CD4-positive, alpha-beta T cell (primary cell): ENCODE measurements around the gene MELTF. TPM values are rescaled to one million over a fixed set of nuclear protein-coding genes. Genes with fewer than 3 reads are reported as not detected.

Source experiments
- ATAC-seq: fragments of 200-7000 bp; cut with Tn5 transposase; one replicate; pipeline ENCODE4 v1.10.0; 2022; ENCODE audit warnings: mild to moderate bottlenecking; ENCODE audit not compliant: poor library complexity
- CTCF ChIA-PET: fragments of 350-600 bp; sonication (Branson Sonifier 250); formaldehyde crosslinking; loops from one replicate; lab custom pipeline; 2021; ENCODE audit warnings: antibody characterized with exemption, inconsistent platforms; lab: Charles Lee
- POLR2A ChIA-PET: fragments of 350-600 bp; sonication (Branson Sonifier 250); formaldehyde crosslinking; loops from one replicate; lab custom pipeline; 2021; ENCODE audit warnings: antibody characterized with exemption, inconsistent platforms; lab: Charles Lee
- DNase-seq, 14 experiments: peaks; one replicate each; pipeline ENCODE4 v3.0.0-alpha.2; 2013 to 2020; ENCODE audit warnings: mixed read lengths in 2 of 14
- H3K27ac ChIP-seq, 2 donors: one replicate each; pipeline versions ENCODE4 v1.5.1 to v1.7.0; 2013; ENCODE audit warnings: low read length in 2 of 2, low read depth in 1 of 2, mild to moderate bottlenecking in 1 of 2
- H3K27me3 ChIP-seq, 2 experiments: 1 replicate in 1 of 2; 2 replicates in 1 of 2; pipeline versions ENCODE4 v1.6.1 to v1.7.0; 2013; ENCODE audit warnings: low read length in 2 of 2, control low read depth in 1 of 2, mild to moderate bottlenecking in 1 of 2, moderate library complexity in 1 of 2; ENCODE audit not compliant: insufficient read depth in 2 of 2, control insufficient read depth in 1 of 2
- H3K36me3 ChIP-seq: one replicate; pipeline ENCODE4 v1.6.1; 2013; ENCODE audit warnings: low read length, control low read depth; ENCODE audit not compliant: insufficient read depth
- H3K4me1 ChIP-seq: one replicate; pipeline ENCODE4 v1.6.1; 2013; ENCODE audit warnings: low read length, control low read depth; ENCODE audit not compliant: insufficient read depth
- H3K4me3 ChIP-seq: one replicate; pipeline ENCODE4 v1.5.1; 2013; ENCODE audit warnings: mild to moderate bottlenecking, low read length, moderate library complexity
- H3K9me3 ChIP-seq, 2 experiments: 1 replicate in 1 of 2; 2 replicates in 1 of 2; pipeline versions ENCODE4 v1.6.1 to v1.7.0; 2013; ENCODE audit warnings: low read length in 2 of 2, mild to moderate bottlenecking in 2 of 2, control low read depth in 1 of 2, moderate library complexity in 1 of 2; ENCODE audit not compliant: control insufficient read depth in 1 of 2, insufficient read depth in 1 of 2
- H3K27ac Mint-ChIP-seq: one replicate; pipeline ENCODE4 v1.8.0; 2020; ENCODE audit warnings: mixed read lengths
- H3K27me3 Mint-ChIP-seq: one replicate; pipeline ENCODE4 v1.8.0; 2021; ENCODE audit warnings: mixed read lengths
- H3K36me3 Mint-ChIP-seq: one replicate; pipeline ENCODE4 v1.8.0; 2021; ENCODE audit warnings: low read depth, mixed read lengths
- H3K4me1 Mint-ChIP-seq: one replicate; pipeline ENCODE4 v1.8.0; 2021; ENCODE audit warnings: low read depth, mixed read lengths
- H3K4me3 Mint-ChIP-seq: one replicate; pipeline ENCODE4 v1.8.0; 2020; ENCODE audit warnings: mild to moderate bottlenecking, mixed read lengths
- H3K9me3 Mint-ChIP-seq: one replicate; pipeline ENCODE4 v1.8.0; 2020; ENCODE audit warnings: mixed read lengths
- CTCF ChIP-seq: fragments of 200-600 bp; IDR thresholded peaks from one replicate; pipeline ENCODE4 v1.8.0; 2022; ENCODE audit warnings: antibody characterized with exemption, mild to moderate bottlenecking
- intact Hi-C, 2 experiments: fragments of 100-400 bp; cut with DNase I in 1 of 2; cut with micrococcal nuclease in 1 of 2; formaldehyde crosslinking; loops; one replicate each; pipeline versions ENCODE4 v1.15.1 to v1.9.0; 2023 to 2025; cut with DNase I, micrococcal nuclease
- total RNA-seq, 174 experiments: library from RNA in 2 of 174; stranded (reverse) in 2 of 174; gene quantifications; one replicate each; pipeline ENCODE4 v1.2.3 and lab custom pipeline; 2021 to 2026

The MELTF gene
- total RNA-seq, 2 experiments from 2014 or later: 0.89 to 1.2 TPM

- ChIA-PET CTCF (no interaction called here), POLR2A (no interaction called here)
- no peak for ATAC-seq
- Histone ChIP-seq H3K4me3 (no peak overlapping the region), H3K4me1 (no peaks in the 10 kb centered on the region), H3K27ac (no peak overlapping the region), H3K9me3 (no peaks in the 10 kb centered on the region), H3K36me3 (no peaks in the 10 kb centered on the region), H3K27me3 (no peaks in the 10 kb centered on the region)
- no peak for DNase-seq
- Mint-ChIP-seq H3K36me3 (no peaks in the 10 kb centered on the region), H3K4me3 (no peak overlapping the region), H3K9me3 (no peaks in the 10 kb centered on the region), H3K27ac (no peak overlapping the region), H3K27me3 (no peaks in the 10 kb centered on the region), H3K4me1 (no peaks in the 10 kb centered on the region)
- intact Hi-C loops: no loop called here
- TF ChIP-seq CTCF: no peak
Observed at GRCh38 chr3:196995027-196995426, 34.6 kb downstream of the MELTF start.

GRCh38 chr3:196994056-196994455, 35.6 kb downstream of the MELTF start:
- ChIA-PET POLR2A (no interaction called here), CTCF (no interaction called here)
- no peak overlapping the region for H3K4me3 ChIP-seq
- H3K9me3 ChIP-seq: no peaks in the 10 kb centered on the region
- Mint-ChIP-seq H3K27me3 (no peaks in the 10 kb centered on the region), H3K4me3 (no peak overlapping the region), H3K9me3 (no peaks in the 10 kb centered on the region), H3K4me1 (no peaks in the 10 kb centered on the region), H3K27ac (no peak overlapping the region), H3K36me3 (no peaks in the 10 kb centered on the region)
- no peak for DNase-seq
- no peak for ATAC-seq
- H3K27me3 ChIP-seq: no peaks in the 10 kb centered on the region
- intact Hi-C loops: no loop called here
- H3K27ac ChIP-seq: no peak overlapping the region
- no peaks in the 10 kb centered on the region for H3K4me1 ChIP-seq
- no peaks in the 10 kb centered on the region for H3K36me3 ChIP-seq
- no peak for TF ChIP-seq CTCF

GRCh38 chr3:196992461-196993065, 37.1 kb downstream of the MELTF start:
- Mint-ChIP-seq H3K9me3 (no peaks in the 10 kb centered on the region), H3K27ac (no peak overlapping the region), H3K4me3 (no peak overlapping the region), H3K36me3 (no peaks in the 10 kb centered on the region), H3K4me1 (no peaks in the 10 kb centered on the region), H3K27me3 (no peaks in the 10 kb centered on the region)
- intact Hi-C loops: no loop called here
- Histone ChIP-seq H3K9me3 (no peaks in the 10 kb centered on the region), H3K4me3 (no peak overlapping the region), H3K27me3 (no peaks in the 10 kb centered on the region), H3K27ac (no peak overlapping the region), H3K36me3 (no peaks in the 10 kb centered on the region), H3K4me1 (no peaks in the 10 kb centered on the region)
- ChIA-PET POLR2A (no interaction called here), CTCF (no interaction called here)
- no peak for TF ChIP-seq CTCF
- DNase-seq: no peak
- ATAC-seq: no peak
